ENCODE data around the gene PKP3.
"Not testable (repeated sequence)": the region's sequence is repeated elsewhere in the genome, so short reads cannot be mapped to it uniquely, and the experiment has no call there.

Gene PKP3

GRCh38 chr11:396948-397548, 3.0 kb downstream of the PKP3 start:
- DNase-seq, result no peak

GRCh38 chr11:398826-399225, 4.8 kb downstream of the PKP3 start:
- DNase-seq, result peak; percentile 12

- DNase-seq, result no peak
Measured at GRCh38 chr11:399731-400211, 5.8 kb downstream of the PKP3 start.

- DNase-seq, result no peak
Measured at GRCh38 chr11:400241-400689, 6.3 kb downstream of the PKP3 start.

GRCh38 chr11:401196-401595, 7.2 kb downstream of the PKP3 start:
- DNase-seq, result not testable (repeated sequence)

- no peak for DNase-seq
Measured at GRCh38 chr11:403021-403760, 9.2 kb downstream of the PKP3 start.

GRCh38 chr11:403761-404431, 9.9 kb downstream of the PKP3 start:
- DNase-seq, result no peak

GRCh38 chr11:404551-405264, 10.7 kb downstream of the PKP3 start:
- DNase-seq, result no peak

- peak; percentile 18 for DNase-seq
Measured at GRCh38 chr11:405323-405953, 11.4 kb downstream of the PKP3 start.

- no peak for DNase-seq
Measured at GRCh38 chr11:405954-406795, 12.2 kb downstream of the PKP3 start.

- DNase-seq, result no peak
Measured at GRCh38 chr11:406796-407650, 13.0 kb downstream of the PKP3 start.

- DNase-seq, result no peak
Measured at GRCh38 chr11:407651-408123, 13.7 kb downstream of the PKP3 start.

GRCh38 chr11:408154-409007, 14.4 kb downstream of the PKP3 start:
- DNase-seq, result no peak

- DNase-seq, result no peak
Measured at GRCh38 chr11:409008-409599, 15.1 kb downstream of the PKP3 start.

- DNase-seq, result no peak
Measured at GRCh38 chr11:409600-410483, 15.8 kb downstream of the PKP3 start.

GRCh38 chr11:410711-411110, 16.7 kb downstream of the PKP3 start:
- DNase-seq, result not testable (repeated sequence)

GRCh38 chr11:411520-411919, 17.5 kb downstream of the PKP3 start:
- not testable (repeated sequence) for DNase-seq

GRCh38 chr11:412641-413119, 18.7 kb downstream of the PKP3 start:
- no peak for DNase-seq
